Inflammatory macrophage treated with lipopolysaccharide for 4 hours (primary cell): Measurements from ENCODE around the gene ZNF345.
A peak's percentile ranks its signal among the peaks of the same experiment; 100 is the strongest.

Experiments
- DNase-seq: peaks from one replicate; pipeline ENCODE4 v3.0.0-alpha.2; 2020

ZNF345 gene

GRCh38 chr19:36850559-36851442 lies at the start of gene ZNF345:
Gene ZNF345 (plus strand): TSS chr19:36850876. CDS start chr19:36876831, 25,955 bp downstream.
- peak; percentile 93 for DNase-seq

GRCh38 chr19:36805364-36805763 lies 45.3 kb upstream of the ZNF345 start:
- no peak for DNase-seq

GRCh38 chr19:36807029-36807428 lies 43.6 kb upstream of the ZNF345 start:
- no peak for DNase-seq

- DNase-seq: no peak
Measured at GRCh38 chr19:36819130-36819630, 31.5 kb upstream of the ZNF345 start.

- DNase-seq: no peak
Measured at GRCh38 chr19:36821758-36822157, 28.9 kb upstream of the ZNF345 start.

- no peak for DNase-seq
Measured at GRCh38 chr19:36833430-36833829, 17.2 kb upstream of the ZNF345 start.

GRCh38 chr19:36837176-36837905 lies 13.3 kb upstream of the ZNF345 start:
- no peak for DNase-seq

GRCh38 chr19:36837906-36838783 lies 12.5 kb upstream of the ZNF345 start, which contains the start of gene ZNF790:
Gene ZNF790 (minus strand): TSS chr19:36838387. CDS start chr19:36825619, 12,768 bp downstream.
- DNase-seq: peak; percentile 89

GRCh38 chr19:36838784-36839324 lies 11.8 kb upstream of the ZNF345 start:
- no peak for DNase-seq

- no peak for DNase-seq
Measured at GRCh38 chr19:36847968-36848367, 2.7 kb upstream of the ZNF345 start.

- DNase-seq: peak; percentile 91
Measured at GRCh38 chr19:36849701-36850558, 746 bp upstream of the ZNF345 start.

GRCh38 chr19:36851898-36852297 lies 1.2 kb downstream of the ZNF345 start:
- no peak for DNase-seq

GRCh38 chr19:36876993-36877938 lies 26.6 kb downstream of the ZNF345 start:
- DNase-seq: no peak

- DNase-seq: no peak
Measured at GRCh38 chr19:36891768-36892357, 41.2 kb downstream of the ZNF345 start.

GRCh38 chr19:36894849-36895383 lies 44.2 kb downstream of the ZNF345 start:
- no peak for DNase-seq

GRCh38 chr19:36898422-36898821 lies 47.7 kb downstream of the ZNF345 start:
- DNase-seq: no peak

- DNase-seq: peak; percentile 82
Measured at GRCh38 chr19:36915992-36916830, 65.5 kb downstream of the ZNF345 start, which contains the start of the genes ZNF568 and ZNF829. Gene ZNF568 (plus strand): TSS chr19:36916332. CDS start chr19:36922771, 6,439 bp downstream. Gene ZNF829 (minus strand): TSS chr19:36916291. CDS start chr19:36915167, 1,124 bp downstream.

GRCh38 chr19:36916991-36917390 lies 66.3 kb downstream of the ZNF345 start:
- DNase-seq: no peak
